ENCODE results near the gene BLNK.

Gene BLNK

GRCh38 chr10:96288151-96288621 is 16.8 kb upstream of the BLNK start:
- no peak for DNase-seq (ENCODE audit: low read depth in 2 of 2)

- no peak for DNase-seq (ENCODE audit: low read depth in 2 of 2)
Observed at GRCh38 chr10:96287392-96288105, 16.2 kb upstream of the BLNK start.

GRCh38 chr10:96285331-96285752 is 14.0 kb upstream of the BLNK start:
- no peak for DNase-seq (ENCODE audit: low read depth in 2 of 2)

- no peak for DNase-seq (ENCODE audit: low read depth in 2 of 2)
Observed at GRCh38 chr10:96283756-96284155, 12.4 kb upstream of the BLNK start.

GRCh38 chr10:96283351-96283750 is 12.0 kb upstream of the BLNK start:
- DNase-seq (ENCODE audit: low read depth in 2 of 2), result no peak

GRCh38 chr10:96281444-96282029 is 10.2 kb upstream of the BLNK start:
- no peak for DNase-seq (ENCODE audit: low read depth in 2 of 2)

GRCh38 chr10:96280859-96281258 is 9.5 kb upstream of the BLNK start:
- DNase-seq (ENCODE audit: low read depth in 2 of 2), result no peak

GRCh38 chr10:96279191-96279641 is 7.8 kb upstream of the BLNK start:
- no peak for DNase-seq (ENCODE audit: low read depth in 2 of 2)

GRCh38 chr10:96276831-96277230 is 5.5 kb upstream of the BLNK start:
- DNase-seq (ENCODE audit: low read depth in 2 of 2), result no peak

- DNase-seq (ENCODE audit: low read depth in 2 of 2), result no peak
Observed at GRCh38 chr10:96276426-96276825, 5.1 kb upstream of the BLNK start.

GRCh38 chr10:96275685-96276418 is 4.5 kb upstream of the BLNK start:
- no peak for DNase-seq (ENCODE audit: low read depth in 2 of 2)

- no peak for DNase-seq (ENCODE audit: low read depth in 2 of 2)
Observed at GRCh38 chr10:96272316-96273280, 1.2 kb upstream of the BLNK start.

- DNase-seq (ENCODE audit: low read depth in 2 of 2), result no peak
Observed at GRCh38 chr10:96270571-96270970, 798 bp downstream of the BLNK start.

GRCh38 chr10:96269438-96270300 is 1.7 kb downstream of the BLNK start:
- no peak for DNase-seq (ENCODE audit: low read depth in 2 of 2)

- no peak for DNase-seq (ENCODE audit: low read depth in 2 of 2)
Observed at GRCh38 chr10:96268341-96268909, 2.9 kb downstream of the BLNK start.

- DNase-seq (ENCODE audit: low read depth in 2 of 2), result no peak
Observed at GRCh38 chr10:96267234-96267705, 4.1 kb downstream of the BLNK start.

- DNase-seq (ENCODE audit: low read depth in 2 of 2), result no peak
Observed at GRCh38 chr10:96266118-96266770, 5.1 kb downstream of the BLNK start.

GRCh38 chr10:96264938-96265337 is 6.4 kb downstream of the BLNK start:
- DNase-seq (ENCODE audit: low read depth in 2 of 2), result no peak

- no peak for DNase-seq (ENCODE audit: low read depth in 2 of 2)
Observed at GRCh38 chr10:96263669-96264068, 7.7 kb downstream of the BLNK start.

- DNase-seq (ENCODE audit: low read depth in 2 of 2), result no peak
Observed at GRCh38 chr10:96263176-96263575, 8.2 kb downstream of the BLNK start.
